GM21390 (cell line): Measurements from ENCODE around the gene OR4C46.
"Not testable (repeated sequence)": the region's sequence is repeated elsewhere in the genome, so short reads cannot be mapped to it uniquely, and the experiment has no call there.

Experiments
- ATAC-seq: cut with Tn5 transposase; IDR thresholded peaks from one replicate; pipeline ENCODE4 v1.9.1; 2021; ENCODE audit not compliant: unreplicated experiment

Gene OR4C46

DNA sequence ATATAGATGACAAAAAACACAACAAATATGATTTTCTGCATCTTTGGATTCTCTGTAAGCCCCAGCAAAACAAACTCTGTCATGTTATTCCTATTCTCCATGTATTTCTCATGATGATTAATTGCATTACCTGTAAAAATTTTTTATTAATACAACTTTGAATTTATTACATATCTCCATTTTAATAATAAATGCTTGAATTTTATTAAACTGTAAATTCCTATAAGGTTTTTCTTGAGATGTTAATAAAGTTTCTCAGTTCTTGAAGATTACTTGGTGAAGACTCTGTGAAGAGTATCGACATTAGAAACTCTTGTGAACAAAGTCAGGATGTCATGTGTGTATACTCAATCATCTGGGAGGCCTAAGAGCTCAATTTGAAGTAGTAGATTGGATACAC lies at the start of gene OR4C46:
Gene OR4C46, minus strand, starts transcription at position 101 of the 400 bp plus-strand sequence. Its CDS starts 0 bp downstream, at position 101.
- ATAC-seq = no peak

DNA sequence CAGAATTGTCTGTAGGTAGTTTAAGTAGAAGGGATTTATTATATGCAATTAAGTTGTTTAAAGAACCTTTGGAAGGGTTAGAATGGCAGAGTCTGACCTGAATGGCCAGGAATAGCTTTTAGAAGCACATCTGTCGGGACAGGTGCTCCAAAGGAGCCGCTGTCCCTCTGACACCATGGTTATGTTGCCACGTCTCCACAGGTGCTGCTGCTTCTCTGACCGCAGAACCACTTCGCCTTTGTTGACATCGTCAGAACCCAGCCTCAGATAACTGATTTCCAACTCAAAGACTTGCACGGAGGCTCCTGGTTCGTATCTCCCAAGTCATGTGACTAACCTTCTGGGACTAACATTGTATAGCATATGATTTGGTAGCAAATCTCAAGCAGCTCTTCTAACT lies 41.8 kb upstream of the OR4C46 start:
- ATAC-seq = not testable (repeated sequence)

DNA sequence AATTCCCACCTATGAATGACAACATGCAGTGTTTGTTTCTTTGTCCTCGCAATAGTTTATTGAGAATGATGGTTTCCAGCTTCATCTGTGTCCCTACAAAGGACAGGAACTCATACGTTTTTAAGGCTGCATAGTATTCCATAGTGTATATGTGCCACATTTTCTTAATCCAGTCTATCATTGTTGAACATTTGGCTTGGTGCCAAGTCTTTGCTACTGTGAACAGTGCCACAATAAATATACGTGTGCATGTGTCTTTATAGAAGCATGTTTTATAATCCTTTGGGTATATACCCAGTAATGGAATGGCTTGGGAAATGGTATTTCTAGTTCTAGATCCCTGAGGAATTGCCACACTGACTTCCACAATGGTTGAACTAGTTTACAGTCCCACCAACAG lies 42.4 kb downstream of the OR4C46 start:
- not testable (repeated sequence) for ATAC-seq

DNA sequence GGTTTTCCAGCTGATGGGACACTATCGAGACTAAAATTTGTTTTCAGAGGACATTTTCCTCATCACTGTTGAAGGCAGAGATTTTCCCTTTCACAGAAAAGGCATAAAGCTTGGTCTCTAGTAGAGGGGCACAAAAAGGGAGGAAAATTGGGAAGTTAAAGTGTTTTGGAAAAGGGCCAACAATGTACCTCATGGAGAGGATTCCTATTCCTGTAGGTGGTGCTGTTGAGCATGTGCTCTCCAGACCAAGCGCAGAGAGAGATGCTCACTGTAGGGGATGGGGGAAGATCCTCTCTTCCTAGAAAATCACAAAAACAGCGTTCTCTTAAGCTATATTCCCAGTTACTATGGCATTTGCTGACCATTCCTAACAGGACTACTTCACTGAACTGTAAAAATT lies 44.9 kb downstream of the OR4C46 start:
- ATAC-seq = no peak

DNA sequence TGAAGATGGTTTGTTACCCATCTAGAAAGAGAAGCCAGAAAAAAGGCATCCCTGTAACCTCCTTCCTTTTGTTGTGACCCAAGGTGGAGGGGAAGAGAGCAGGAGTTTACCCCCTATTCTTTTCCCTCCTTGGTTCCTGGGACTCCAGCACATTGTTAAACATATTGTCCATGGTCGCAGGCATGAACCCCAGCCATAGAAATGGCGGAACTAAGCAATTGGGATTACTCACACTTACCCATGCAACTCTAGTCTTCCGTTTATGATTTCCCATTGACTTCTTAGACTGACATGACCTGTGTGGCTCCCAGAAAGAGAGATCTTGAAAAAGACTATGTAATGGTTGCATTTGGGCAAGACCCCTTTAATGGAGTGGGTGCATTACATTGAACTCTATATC lies 45.4 kb downstream of the OR4C46 start:
- no peak for ATAC-seq
